ENCODE results near the gene CENATAC. TPM values are rescaled to one million over a fixed set of nuclear protein-coding genes. Genes with fewer than 3 reads are reported as not detected.
"Not testable (repeated sequence)": the region's sequence is repeated elsewhere in the genome, so short reads cannot be mapped to it uniquely, and the experiment has no call there.

Gene CENATAC
- total RNA-seq, 1 donor from 2014 or later = 36.4 TPM

DNA sequence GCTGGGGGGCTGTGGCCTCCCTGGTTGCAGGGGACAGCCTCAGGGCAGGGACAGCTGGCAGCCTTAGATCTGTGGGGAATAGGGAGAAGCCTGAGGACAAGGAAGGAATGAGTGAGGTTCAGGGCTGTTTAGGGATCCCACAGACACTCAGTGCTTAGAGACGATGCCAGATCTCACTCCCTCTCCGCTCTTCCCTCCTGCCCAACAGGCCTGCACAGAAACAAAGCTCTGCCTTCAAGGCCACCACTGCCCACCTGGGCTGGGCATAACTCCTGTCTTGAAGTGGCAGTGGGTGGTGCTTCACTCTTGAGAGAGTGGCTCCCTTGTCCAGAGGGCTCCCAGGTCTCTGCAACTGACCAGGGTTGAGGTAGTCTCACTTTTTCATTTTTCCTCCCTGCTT lies 13.1 kb upstream of the CENATAC start:
- DNase-seq (ENCODE audit: extremely low spot score, unreplicated experiment) = no peak
- Mint-ChIP-seq H3K36me3 (no peaks in the 10 kb centered on the region), H3K27ac (no peak overlapping the region), H3K27me3 (no peaks in the 10 kb centered on the region), H3K4me3 (no peak overlapping the region), H3K9me3 (no peaks in the 10 kb centered on the region), H3K4me1 (ENCODE audit: unreplicated experiment) (peaks cover 1% of the 10 kb centered on the region)
- TF ChIP-seq, protein P1, sequence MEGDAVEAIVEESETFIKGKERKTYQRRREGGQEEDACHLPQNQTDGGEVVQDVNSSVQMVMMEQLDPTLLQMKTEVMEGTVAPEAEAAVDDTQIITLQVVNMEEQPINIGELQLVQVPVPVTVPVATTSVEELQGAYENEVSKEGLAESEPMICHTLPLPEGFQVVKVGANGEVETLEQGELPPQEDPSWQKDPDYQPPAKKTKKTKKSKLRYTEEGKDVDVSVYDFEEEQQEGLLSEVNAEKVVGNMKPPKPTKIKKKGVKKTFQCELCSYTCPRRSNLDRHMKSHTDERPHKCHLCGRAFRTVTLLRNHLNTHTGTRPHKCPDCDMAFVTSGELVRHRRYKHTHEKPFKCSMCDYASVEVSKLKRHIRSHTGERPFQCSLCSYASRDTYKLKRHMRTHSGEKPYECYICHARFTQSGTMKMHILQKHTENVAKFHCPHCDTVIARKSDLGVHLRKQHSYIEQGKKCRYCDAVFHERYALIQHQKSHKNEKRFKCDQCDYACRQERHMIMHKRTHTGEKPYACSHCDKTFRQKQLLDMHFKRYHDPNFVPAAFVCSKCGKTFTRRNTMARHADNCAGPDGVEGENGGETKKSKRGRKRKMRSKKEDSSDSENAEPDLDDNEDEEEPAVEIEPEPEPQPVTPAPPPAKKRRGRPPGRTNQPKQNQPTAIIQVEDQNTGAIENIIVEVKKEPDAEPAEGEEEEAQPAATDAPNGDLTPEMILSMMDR (conservative IDR thresholded peaks at IDR 0.05) = no peak

DNA sequence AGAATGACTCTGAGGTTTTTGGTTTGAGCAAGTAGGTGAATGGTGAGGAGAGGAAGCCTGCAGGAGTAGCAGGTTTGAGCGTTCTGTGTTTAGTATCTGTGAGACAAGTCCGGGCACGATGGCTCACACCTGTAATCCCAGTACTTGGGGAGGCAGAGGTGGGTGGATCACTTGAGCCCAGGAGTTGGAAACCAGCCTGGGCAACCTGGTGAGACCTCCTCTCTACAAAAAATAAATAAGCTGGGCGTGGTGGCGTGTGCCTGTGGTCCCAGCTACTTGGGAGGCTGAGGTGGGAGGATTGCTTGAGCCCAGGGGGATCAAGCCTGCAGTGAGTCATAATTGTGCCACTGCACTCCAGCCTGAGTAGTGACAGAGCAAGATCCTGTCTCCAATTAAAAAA lies 9.7 kb upstream of the CENATAC start:
- no peaks in the 10 kb centered on the region for H3K4me1 Mint-ChIP-seq (ENCODE audit: unreplicated experiment)
- TF ChIP-seq, protein P1 (conservative IDR thresholded peaks at IDR 0.05) = no peak
- H3K27ac Mint-ChIP-seq = peak overlapping the region; percentile 51
- no peak for DNase-seq (ENCODE audit: extremely low spot score, unreplicated experiment)
- no peak overlapping the region for H3K4me3 Mint-ChIP-seq
- H3K9me3 Mint-ChIP-seq = no peaks in the 10 kb centered on the region
- no peaks in the 10 kb centered on the region for H3K27me3 Mint-ChIP-seq
- H3K36me3 Mint-ChIP-seq = no peaks in the 10 kb centered on the region

DNA sequence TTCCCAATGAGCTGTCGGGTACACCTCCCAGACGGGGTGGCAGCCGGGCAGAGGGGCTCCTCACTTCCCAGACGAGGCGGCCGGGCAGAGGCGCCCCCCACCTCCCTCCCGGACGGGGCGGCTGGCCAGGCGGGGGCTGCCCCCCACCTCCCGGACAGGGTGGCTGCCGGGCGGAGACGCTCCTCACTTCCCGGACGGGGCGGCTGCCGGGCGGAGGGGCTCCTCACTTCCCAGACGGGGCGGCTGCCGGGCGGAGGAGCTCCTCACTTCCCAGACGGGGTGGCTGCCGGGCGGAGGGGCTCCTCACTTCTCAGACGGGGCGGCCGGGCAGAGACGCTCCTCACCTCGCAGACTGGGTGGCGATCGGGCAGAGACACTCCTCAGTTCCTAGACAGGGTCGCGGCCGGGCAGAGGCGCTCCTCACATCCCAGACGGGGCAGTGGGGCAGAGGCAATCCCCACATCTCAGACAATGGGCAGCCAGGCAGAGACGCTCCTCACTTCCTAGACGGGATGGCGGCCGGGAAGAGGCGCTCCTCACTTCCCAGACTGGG lies 6.4 kb upstream of the CENATAC start:
- H3K27me3 Mint-ChIP-seq; H3K36me3 Mint-ChIP-seq; DNase-seq (ENCODE audit: extremely low spot score, unreplicated experiment); H3K4me1 Mint-ChIP-seq (ENCODE audit: unreplicated experiment); H3K9me3 Mint-ChIP-seq; H3K27ac Mint-ChIP-seq; H3K4me3 Mint-ChIP-seq: not testable (repeated sequence)

DNA sequence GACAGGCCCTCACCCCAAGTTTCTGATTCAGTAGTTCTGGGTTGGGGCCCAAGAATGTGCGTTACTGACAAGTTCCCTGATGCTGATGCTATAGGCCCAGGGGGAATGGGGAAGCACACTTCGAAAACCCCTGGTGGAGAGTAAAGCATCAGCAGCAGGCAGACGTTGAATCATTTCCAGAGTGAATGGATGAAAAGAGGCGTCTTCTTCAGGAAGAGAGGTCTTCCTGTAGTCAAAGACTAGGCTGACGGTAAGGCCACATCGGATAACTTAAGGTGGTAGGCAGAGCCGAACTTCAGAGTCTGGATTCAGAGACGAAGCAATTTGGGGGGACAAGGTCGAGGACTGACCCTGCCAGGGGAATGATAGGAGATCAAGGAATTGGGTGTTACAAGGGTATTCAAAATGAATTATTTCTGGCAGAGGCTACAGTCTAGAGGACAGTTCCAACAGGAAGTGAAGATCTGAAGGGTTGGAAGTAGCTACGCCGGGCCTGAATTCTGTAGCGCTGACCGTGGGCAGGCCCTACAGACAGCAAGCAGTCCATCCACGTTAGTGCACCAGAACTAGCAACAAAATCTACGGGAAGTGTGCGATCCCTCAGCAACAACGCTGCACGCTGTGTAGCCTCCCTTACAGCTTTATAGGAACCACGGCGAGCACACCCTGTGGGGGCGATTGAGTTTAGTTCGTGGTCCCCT lies 862 bp upstream of the CENATAC start:
- Mint-ChIP-seq H3K36me3 (peaks cover 8% of the 10 kb centered on the region), H3K4me3 (peak overlapping the region; percentile 93), H3K27ac (peak overlapping the region; percentile 89), H3K4me1 (ENCODE audit: unreplicated experiment) (peaks cover 23% of the 10 kb centered on the region), H3K27me3 (no peaks in the 10 kb centered on the region), H3K9me3 (no peaks in the 10 kb centered on the region)
- TF ChIP-seq, protein P1 (conservative IDR thresholded peaks at IDR 0.05) = peak; percentile 62
- no peak for DNase-seq (ENCODE audit: extremely low spot score, unreplicated experiment)

DNA sequence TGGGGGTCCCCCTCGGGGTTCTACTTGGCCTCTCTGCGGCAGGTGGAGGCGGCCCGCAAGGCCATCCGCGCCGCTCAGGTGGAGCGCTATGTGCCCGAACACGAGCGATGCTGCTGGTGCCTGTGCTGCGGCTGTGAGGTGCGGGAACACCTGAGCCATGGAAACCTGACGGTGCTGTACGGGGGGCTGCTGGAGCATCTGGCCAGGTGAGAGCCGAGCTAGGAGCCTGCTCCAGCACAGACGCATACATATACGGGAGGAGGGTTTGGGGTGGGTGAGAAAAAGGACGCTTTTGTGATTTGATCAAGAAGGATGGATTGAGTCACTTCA lies 415 bp downstream of the CENATAC start:
- Mint-ChIP-seq H3K27ac (peak overlapping the region; percentile 89), H3K4me1 (ENCODE audit: unreplicated experiment) (peaks cover 23% of the 10 kb centered on the region), H3K27me3 (no peaks in the 10 kb centered on the region), H3K4me3 (peak overlapping the region; percentile 93), H3K36me3 (peaks cover 8% of the 10 kb centered on the region), H3K9me3 (no peaks in the 10 kb centered on the region)
- DNase-seq (ENCODE audit: extremely low spot score, unreplicated experiment) = no peak
- TF ChIP-seq, protein P1 (conservative IDR thresholded peaks at IDR 0.05) = no peak

DNA sequence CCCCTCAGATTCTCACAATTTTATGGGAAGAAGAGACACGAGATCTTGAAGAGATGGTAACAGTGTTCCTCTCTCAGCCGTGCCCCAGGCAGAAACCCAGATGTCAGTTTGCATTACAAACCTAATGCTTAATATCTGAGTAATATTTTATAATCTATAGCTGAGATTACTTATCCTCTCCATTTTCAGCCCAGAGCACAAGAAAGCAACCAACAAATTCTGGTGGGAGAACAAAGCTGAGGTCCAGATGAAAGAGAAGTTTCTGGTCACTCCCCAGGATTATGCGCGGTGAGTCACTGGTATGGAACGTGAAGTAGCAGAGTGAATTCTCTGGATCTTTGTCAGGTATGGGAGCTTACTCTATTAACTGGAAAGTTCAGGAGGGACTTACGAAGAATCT lies 884 bp downstream of the CENATAC start:
- H3K36me3 Mint-ChIP-seq = peaks cover 8% of the 10 kb centered on the region
- TF ChIP-seq, protein P1 (conservative IDR thresholded peaks at IDR 0.05) = no peak

More for the DNA sequence above, 884 bp downstream of the CENATAC start:
- Mint-ChIP-seq H3K4me1 (ENCODE audit: unreplicated experiment) (peaks cover 23% of the 10 kb centered on the region), H3K4me3 (peak overlapping the region; percentile 93), H3K27me3 (no peaks in the 10 kb centered on the region), H3K27ac (peak overlapping the region; percentile 89), H3K9me3 (no peaks in the 10 kb centered on the region)
- no peak for DNase-seq (ENCODE audit: extremely low spot score, unreplicated experiment)

Measured in type B pancreatic cell (in vitro differentiated cells).